ENCODE data around the gene KCNMA1. TPM values are rescaled to one million over a fixed set of nuclear protein-coding genes. Genes with fewer than 3 reads are reported as not detected.

KCNMA1 gene
- total and polyA plus RNA-seq, 10 donors: 9.3 to 114 (median 51.5) TPM

DNA sequence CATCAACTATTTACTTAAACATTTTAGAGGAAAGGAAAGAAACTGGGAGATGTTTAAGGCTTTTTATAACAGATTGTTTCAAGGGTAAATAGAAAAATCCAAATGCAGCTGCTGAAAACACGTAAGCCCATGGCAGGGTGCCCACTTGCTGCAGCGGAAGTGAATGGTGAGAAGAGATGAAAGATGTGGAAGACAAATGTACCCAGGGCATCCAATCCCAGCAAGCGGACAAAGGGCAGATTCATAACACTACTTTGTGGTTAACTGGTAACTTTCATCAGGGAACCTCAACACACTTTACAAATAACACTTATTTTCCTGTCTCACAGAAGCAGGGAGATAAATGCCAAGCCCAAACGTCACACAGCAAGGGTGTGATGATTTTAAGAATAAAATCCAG lies 358.4 kb downstream of the KCNMA1 start:
- Histone ChIP-seq H3K4me1 (peaks cover 0 to 7% (median 0%) of the 10 kb centered on the region in 6 donors), H3K4me3 (no peak overlapping the region), H3K27me3 (replicated peaks in 1 of 7) (peaks cover 0 to 40% (median 10%) of the 10 kb centered on the region in 7 donors), H3K9me3 (peaks cover 0 to 5% (median 0%) of the 10 kb centered on the region in 8 donors), H3K36me3 (no peaks in the 10 kb centered on the region), H3K27ac (no peak overlapping the region)
- intact Hi-C loops (cut with DNase I; ENCODE audit: low total_unique reads): no loop called here
- 63 to 72% (median 70%) methylated on average over 4 of the region's 4 CpGs for WGBS, 5 donors
- no peak for DNase-seq
- TF ChIP-seq POLR2A (IDR thresholded peaks at IDR 0.05): no peak
- TF ChIP-seq, protein P1, sequence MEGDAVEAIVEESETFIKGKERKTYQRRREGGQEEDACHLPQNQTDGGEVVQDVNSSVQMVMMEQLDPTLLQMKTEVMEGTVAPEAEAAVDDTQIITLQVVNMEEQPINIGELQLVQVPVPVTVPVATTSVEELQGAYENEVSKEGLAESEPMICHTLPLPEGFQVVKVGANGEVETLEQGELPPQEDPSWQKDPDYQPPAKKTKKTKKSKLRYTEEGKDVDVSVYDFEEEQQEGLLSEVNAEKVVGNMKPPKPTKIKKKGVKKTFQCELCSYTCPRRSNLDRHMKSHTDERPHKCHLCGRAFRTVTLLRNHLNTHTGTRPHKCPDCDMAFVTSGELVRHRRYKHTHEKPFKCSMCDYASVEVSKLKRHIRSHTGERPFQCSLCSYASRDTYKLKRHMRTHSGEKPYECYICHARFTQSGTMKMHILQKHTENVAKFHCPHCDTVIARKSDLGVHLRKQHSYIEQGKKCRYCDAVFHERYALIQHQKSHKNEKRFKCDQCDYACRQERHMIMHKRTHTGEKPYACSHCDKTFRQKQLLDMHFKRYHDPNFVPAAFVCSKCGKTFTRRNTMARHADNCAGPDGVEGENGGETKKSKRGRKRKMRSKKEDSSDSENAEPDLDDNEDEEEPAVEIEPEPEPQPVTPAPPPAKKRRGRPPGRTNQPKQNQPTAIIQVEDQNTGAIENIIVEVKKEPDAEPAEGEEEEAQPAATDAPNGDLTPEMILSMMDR (IDR thresholded peaks at IDR 0.05 in 8 of 11, conservative IDR thresholded peaks at IDR 0.05 in 3 of 11): no peak
- TF ChIP-seq POLR2AphosphoS5 (IDR thresholded peaks at IDR 0.05): no peak

DNA sequence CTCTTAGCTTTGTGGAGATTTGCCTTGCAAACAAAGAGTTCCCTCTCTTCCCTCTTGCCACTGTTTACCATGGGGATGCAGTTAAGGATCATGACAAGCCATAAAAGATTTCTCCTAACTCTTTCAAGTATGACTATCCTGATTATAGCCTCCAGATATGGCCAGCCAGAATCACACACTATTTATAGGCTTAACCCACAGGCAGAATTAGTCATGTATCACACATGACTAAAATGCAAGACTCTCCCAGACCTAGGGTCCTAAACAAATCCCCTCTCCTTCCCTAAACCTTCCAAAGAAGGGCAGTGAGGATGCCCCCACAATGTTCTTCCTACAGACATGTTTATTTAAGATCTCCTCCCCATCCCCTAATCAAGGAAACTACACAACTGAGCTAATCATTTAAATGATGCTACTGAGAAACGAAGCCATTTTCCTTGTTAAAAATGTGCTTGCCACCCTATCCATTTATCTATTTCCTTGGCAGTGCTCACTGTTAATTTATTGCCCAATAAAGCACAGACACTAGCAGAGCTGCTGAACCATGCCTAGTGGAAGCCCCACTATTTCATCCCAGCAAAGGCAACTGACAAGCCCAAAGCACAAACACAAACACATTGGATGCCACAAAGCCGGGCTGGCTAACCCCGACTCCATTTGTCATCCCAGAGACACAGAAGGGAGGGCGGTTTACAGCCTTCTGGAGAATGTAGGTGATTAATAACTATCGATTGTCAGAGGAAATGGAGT lies 363.4 kb downstream of the KCNMA1 start:
- Histone ChIP-seq H3K9me3 (no peaks in the 10 kb centered on the region), H3K36me3 (no peaks in the 10 kb centered on the region), H3K4me1 (no peaks in the 10 kb centered on the region), H3K27ac (no peak overlapping the region), H3K4me3 (no peak overlapping the region), H3K27me3 (replicated peaks in 1 of 7) (peaks cover 0 to 7% (median under 1%) of the 10 kb centered on the region in 7 donors)
- intact Hi-C loops (cut with DNase I; ENCODE audit: low total_unique reads): no loop called here
- TF ChIP-seq POLR2AphosphoS5 (IDR thresholded peaks at IDR 0.05) (no peak), POLR2A (IDR thresholded peaks at IDR 0.05) (no peak)
- TF ChIP-seq, protein P1 (IDR thresholded peaks at IDR 0.05 in 8 of 11, conservative IDR thresholded peaks at IDR 0.05 in 3 of 11): no peak
- WGBS, 5 donors: 47 to 59% (median 50%) methylated on average over 5 of the region's 5 CpGs
- DNase-seq: no peak

DNA sequence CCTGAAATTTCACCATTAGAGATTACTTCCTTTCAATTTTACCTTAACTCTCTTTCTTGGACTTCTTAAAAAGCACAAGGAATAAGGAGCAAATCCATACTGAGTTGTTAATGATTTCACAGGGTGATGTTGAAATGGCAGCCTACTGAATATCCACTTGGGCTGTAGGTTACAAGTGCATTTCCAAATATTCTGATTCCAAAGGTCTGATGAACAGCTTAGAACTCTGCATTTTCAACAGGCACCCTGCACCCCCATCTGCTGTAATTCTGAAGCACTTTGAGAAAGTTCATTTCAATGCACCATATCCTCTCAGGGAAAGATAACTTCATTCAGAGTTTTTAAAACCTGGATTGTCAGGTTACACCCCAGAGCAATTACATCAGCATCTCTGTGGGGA lies 368.4 kb downstream of the KCNMA1 start:
- no peak for DNase-seq
- intact Hi-C loops (cut with DNase I; ENCODE audit: low total_unique reads): no loop called here
- H3K36me3 ChIP-seq: no peaks in the 10 kb centered on the region
- no peak overlapping the region for H3K27ac ChIP-seq
- no peaks in the 10 kb centered on the region for H3K27me3 ChIP-seq (replicated peaks in 1 of 7)
- H3K4me3 ChIP-seq: no peak overlapping the region
- H3K9me3 ChIP-seq: no peaks in the 10 kb centered on the region
- no peak for TF ChIP-seq POLR2A (IDR thresholded peaks at IDR 0.05)
- TF ChIP-seq, protein P1 (IDR thresholded peaks at IDR 0.05 in 8 of 11, conservative IDR thresholded peaks at IDR 0.05 in 3 of 11): no peak
- peaks cover 0 to 13% (median 6%) of the 10 kb centered on the region in 6 donors for H3K4me1 ChIP-seq

DNA sequence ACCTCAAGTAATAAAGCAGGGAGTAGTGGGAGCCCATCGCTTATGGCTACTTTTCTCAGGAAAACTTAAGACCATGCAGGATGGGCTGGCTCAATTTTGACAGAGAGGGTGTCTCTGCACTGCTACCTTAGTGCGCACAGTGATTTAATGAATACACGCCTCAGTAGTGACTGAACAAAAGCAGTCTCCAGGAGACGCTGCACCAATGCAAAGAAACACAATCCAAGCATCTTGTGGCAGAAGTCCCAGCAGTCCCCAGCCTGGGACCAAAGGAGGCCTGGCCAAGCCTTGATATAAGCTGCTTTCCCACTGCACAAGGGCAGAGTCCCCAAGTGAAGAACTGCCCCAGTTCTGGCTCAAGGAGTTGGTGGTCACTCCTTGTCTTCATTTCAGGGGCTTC lies 368.9 kb downstream of the KCNMA1 start:
- Histone ChIP-seq H3K4me3 (no peak overlapping the region), H3K27ac (no peak overlapping the region), H3K4me1 (peaks cover 0 to 18% (median 6%) of the 10 kb centered on the region in 6 donors), H3K36me3 (no peaks in the 10 kb centered on the region), H3K9me3 (no peaks in the 10 kb centered on the region), H3K27me3 (replicated peaks in 1 of 7) (no peaks in the 10 kb centered on the region)
- intact Hi-C loops (cut with DNase I; ENCODE audit: low total_unique reads): no loop called here
- no peak for TF ChIP-seq POLR2A (IDR thresholded peaks at IDR 0.05)
- no peak for TF ChIP-seq POLR2AphosphoS5 (IDR thresholded peaks at IDR 0.05)
- TF ChIP-seq, protein P1 (IDR thresholded peaks at IDR 0.05 in 8 of 11, conservative IDR thresholded peaks at IDR 0.05 in 3 of 11): no peak
- 87 to 98% (median 93%) methylated on average over 4 of the region's 4 CpGs for WGBS, 5 donors
- DNase-seq: no peak
